A204.1 (cell line): Measurements from ENCODE around the gene ZNF592.

ENCODE experiments used
- FAIRE-seq: peaks from 2 replicates; lab custom pipeline; 2012; peaks lifted over from hg19 to GRCh38; lab: Jason Lieb, UNC

Gene ZNF592

GRCh38 chr15:84811828-84812227 lies 63.4 kb downstream of the ZNF592 start:
- no peak for FAIRE-seq

- FAIRE-seq = no peak
Observed at GRCh38 chr15:84812842-84813241, 64.5 kb downstream of the ZNF592 start.

- FAIRE-seq = no peak
Observed at GRCh38 chr15:84813435-84813834, 65.0 kb downstream of the ZNF592 start.

GRCh38 chr15:84813931-84814330 lies 65.5 kb downstream of the ZNF592 start:
- no peak for FAIRE-seq

GRCh38 chr15:84814916-84815315 lies 66.5 kb downstream of the ZNF592 start:
- FAIRE-seq = no peak

- FAIRE-seq = no peak
Observed at GRCh38 chr15:84816694-84817465, 68.5 kb downstream of the ZNF592 start, which contains the start of gene ALPK3. TSS of gene ALPK3 (plus strand) at chr15:84817356. CDS start at chr15:84817453, 97 bp downstream.

GRCh38 chr15:84817466-84818081 lies 69.2 kb downstream of the ZNF592 start:
- FAIRE-seq = no peak

- FAIRE-seq = no peak
Observed at GRCh38 chr15:84818261-84819131, 70.1 kb downstream of the ZNF592 start.

GRCh38 chr15:84819291-84819768 lies 70.9 kb downstream of the ZNF592 start:
- FAIRE-seq = no peak

- no peak for FAIRE-seq
Observed at GRCh38 chr15:84819791-84820190, 71.4 kb downstream of the ZNF592 start.

GRCh38 chr15:84821501-84822021 lies 73.2 kb downstream of the ZNF592 start:
- no peak for FAIRE-seq

GRCh38 chr15:84822653-84823281 lies 74.4 kb downstream of the ZNF592 start:
- no peak for FAIRE-seq

- FAIRE-seq = no peak
Observed at GRCh38 chr15:84823282-84823878, 75.0 kb downstream of the ZNF592 start.

GRCh38 chr15:84824260-84825007 lies 76.0 kb downstream of the ZNF592 start:
- no peak for FAIRE-seq

GRCh38 chr15:84826369-84826823 lies 78.0 kb downstream of the ZNF592 start:
- FAIRE-seq = no peak

- no peak for FAIRE-seq
Observed at GRCh38 chr15:84827246-84827645, 78.9 kb downstream of the ZNF592 start.

- FAIRE-seq = no peak
Observed at GRCh38 chr15:84828086-84828908, 79.9 kb downstream of the ZNF592 start.

GRCh38 chr15:84829428-84829827 lies 81.0 kb downstream of the ZNF592 start:
- FAIRE-seq = no peak

GRCh38 chr15:84830036-84830435 lies 81.6 kb downstream of the ZNF592 start:
- FAIRE-seq = no peak

GRCh38 chr15:84831028-84831427 lies 82.6 kb downstream of the ZNF592 start:
- FAIRE-seq = no peak
